GM21423 (cell line): Measurements from ENCODE around the gene BMP8B.

Source experiments
- ATAC-seq: cut with Tn5 transposase; IDR thresholded peaks from one replicate; pipeline ENCODE4 v1.9.1; 2021; ENCODE audit warnings: mild to moderate bottlenecking, moderate library complexity; ENCODE audit not compliant: unreplicated experiment

Gene BMP8B

GRCh38 chr1:39729030-39729429 lies 59.6 kb downstream of the BMP8B start:
- no peak for ATAC-seq

- ATAC-seq = no peak
These were observed 60.7 kb downstream of the BMP8B start for GRCh38 chr1:39727932-39728317.

- no peak for ATAC-seq
These were observed 61.3 kb downstream of the BMP8B start for GRCh38 chr1:39727221-39727931.

GRCh38 chr1:39726600-39726999 lies 62.1 kb downstream of the BMP8B start:
- no peak for ATAC-seq

- no peak for ATAC-seq
These were observed 66.2 kb downstream of the BMP8B start for GRCh38 chr1:39722495-39722894.

- no peak for ATAC-seq
These were observed 67.0 kb downstream of the BMP8B start for GRCh38 chr1:39721664-39722063.

GRCh38 chr1:39720094-39720999 lies 68.3 kb downstream of the BMP8B start:
- ATAC-seq = no peak

- ATAC-seq = no peak
These were observed 70.9 kb downstream of the BMP8B start for GRCh38 chr1:39717809-39718208.

GRCh38 chr1:39713557-39713956 lies 75.1 kb downstream of the BMP8B start:
- no peak for ATAC-seq

GRCh38 chr1:39711966-39712340 lies 76.7 kb downstream of the BMP8B start:
- no peak for ATAC-seq

- ATAC-seq = no peak
These were observed 77.3 kb downstream of the BMP8B start for GRCh38 chr1:39711104-39711965.

- no peak for ATAC-seq
These were observed 81.2 kb downstream of the BMP8B start for GRCh38 chr1:39707506-39707905.
